Renal cortex interstitium (tissue), 11 donors: ENCODE measurements around the gene FADS2. TPM values are rescaled to one million over a fixed set of nuclear protein-coding genes. Genes with fewer than 3 reads are reported as not detected.
A peak's percentile ranks its signal among the peaks of the same experiment; 100 is the strongest.

Source experiments
- DNase-seq, 11 donors: peaks; one replicate each; pipeline ENCODE4 v3.0.0-alpha.2; 2013; ENCODE audit warnings: low read depth in 9 of 11, low spot score in 4 of 11; ENCODE audit errors: extremely low read depth in 1 of 11
- polyA plus RNA-seq, 3 donors: library from polyadenylated mRNA; unstranded; fragments of 120-200 nt; gene quantifications; one replicate each; pipeline ENCODE4 v1.2.1, GENCODE V29; 2013; ENCODE audit not compliant: insufficient read length in 3 of 3

Gene FADS2
- polyA plus RNA-seq, 3 donors: 95.4 to 118 (median 113) TPM

- no peak for DNase-seq
Observed at GRCh38 chr11:61890529-61891330, 62.6 kb downstream of the FADS2 start.

DNA sequence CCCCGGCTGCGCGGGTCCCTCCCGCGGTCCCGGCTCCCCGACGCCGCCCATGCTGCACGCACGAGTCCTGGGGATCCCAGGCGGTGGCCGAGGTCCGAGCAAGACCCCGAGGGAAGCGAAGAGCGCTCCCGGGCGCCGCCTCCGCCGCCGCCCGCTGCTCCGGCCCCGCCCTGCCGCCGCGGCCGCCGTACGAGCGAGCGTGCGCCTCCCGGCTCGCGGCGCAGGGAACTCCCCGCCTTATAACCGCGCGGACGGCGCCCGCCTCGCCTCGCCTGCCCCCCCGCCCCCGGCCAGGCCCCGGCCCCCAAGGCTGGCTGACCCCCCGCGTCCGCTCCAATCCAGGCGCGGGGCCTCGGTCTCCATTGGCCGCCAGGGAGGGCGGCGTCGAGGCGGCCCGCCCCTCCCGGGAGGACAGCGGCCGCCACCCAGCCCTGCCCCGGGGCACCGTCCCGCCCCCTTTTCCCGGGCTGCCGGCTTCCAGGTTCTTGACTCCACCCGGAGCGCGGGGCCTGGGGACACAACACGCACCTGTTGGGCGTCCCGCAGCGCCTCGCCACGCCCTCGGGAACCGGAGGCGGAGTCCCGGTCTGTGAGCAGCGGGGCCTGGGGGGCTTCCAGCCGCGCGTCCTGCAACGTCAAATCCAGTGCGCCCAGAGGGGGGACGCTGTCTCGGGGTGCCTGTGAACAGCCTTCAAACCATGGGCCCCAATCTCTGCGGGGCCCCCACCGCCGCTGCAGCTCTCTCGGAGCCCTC, 63.4 kb downstream of the FADS2 start, which contains the start of gene FADS3:
Gene FADS3, minus strand, starts transcription at position 215 of the 754 bp plus-strand sequence. Its CDS starts 164 bp downstream, at position 51.
- peak in 7 of 11 donors; percentile 44 to 74 (median 62) for DNase-seq

- no peak for DNase-seq
Observed at GRCh38 chr11:61892085-61892370, 63.9 kb downstream of the FADS2 start.

GRCh38 chr11:61893981-61894380, 65.9 kb downstream of the FADS2 start:
- DNase-seq: no peak

DNA sequence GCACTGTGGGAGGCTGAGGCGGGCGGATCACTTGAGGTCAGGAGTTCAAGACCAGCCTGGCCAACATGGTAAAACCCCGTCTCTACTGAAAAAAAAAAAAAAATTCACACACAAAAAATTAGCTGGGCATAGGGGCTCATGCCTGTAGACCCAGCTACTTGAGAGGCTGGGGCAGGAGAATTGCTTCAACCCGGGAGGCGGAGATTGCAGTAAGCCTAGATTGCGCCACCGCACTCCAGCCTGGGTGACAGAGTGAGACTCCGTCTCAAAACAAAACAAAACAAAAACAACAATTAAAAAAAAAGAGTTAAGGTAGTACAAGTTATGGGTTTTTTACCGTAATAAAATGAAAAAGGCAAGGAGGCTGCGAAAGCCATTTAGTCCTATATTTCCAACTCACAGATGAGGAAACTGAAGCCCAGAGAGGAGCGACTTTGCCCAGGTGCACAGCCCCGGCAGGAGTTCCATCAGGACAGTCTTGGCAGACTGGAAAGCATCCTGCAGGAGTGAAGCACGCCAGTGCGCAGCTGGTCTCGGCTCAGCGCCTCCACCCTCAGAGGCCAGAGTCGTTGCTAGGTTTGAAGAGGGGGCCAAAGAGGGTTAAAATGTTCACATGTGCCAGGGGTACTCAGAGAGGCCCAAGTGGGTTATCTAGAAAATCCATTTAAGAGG, 67.1 kb downstream of the FADS2 start:
- no peak for DNase-seq

DNA sequence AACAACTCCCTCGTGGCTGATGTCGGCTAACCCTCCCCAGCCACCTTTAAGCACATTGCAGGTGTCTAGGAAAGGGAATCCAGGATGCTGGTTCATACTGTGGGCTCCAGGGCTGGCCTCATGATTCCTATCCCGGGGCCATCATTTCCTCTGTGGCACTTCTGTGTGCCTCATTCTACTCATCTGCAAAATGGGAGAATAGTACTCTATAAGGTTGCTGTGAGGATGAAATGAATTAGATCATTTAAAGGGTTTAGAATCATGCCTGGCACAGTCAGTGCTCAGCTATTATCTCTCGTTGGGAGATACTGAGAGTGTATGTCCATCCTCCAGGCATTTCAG, 67.6 kb downstream of the FADS2 start:
- no peak for DNase-seq

GRCh38 chr11:61896665-61897386, 68.7 kb downstream of the FADS2 start:
- DNase-seq: no peak

GRCh38 chr11:61897387-61898246, 69.5 kb downstream of the FADS2 start:
- peak in 5 of 11 donors; percentile 41 to 59 (median 55) for DNase-seq

DNA sequence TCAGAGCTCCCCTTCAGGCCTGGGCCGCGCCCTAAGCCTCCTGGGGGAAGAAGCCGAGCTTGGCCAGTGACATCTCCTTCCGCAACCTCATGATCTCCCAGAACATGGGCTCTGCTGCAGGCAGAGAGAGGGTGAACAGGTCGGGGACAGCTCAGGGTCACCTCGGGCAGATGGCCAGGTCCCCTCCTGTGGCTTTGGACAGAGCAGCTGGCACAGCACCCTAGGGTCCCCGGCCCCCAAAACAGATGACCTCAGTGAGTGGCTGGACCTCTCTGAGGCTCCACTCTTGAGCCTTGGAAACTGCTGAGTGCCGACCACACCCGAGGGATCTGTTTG, 70.1 kb downstream of the FADS2 start:
- DNase-seq: no peak

DNA sequence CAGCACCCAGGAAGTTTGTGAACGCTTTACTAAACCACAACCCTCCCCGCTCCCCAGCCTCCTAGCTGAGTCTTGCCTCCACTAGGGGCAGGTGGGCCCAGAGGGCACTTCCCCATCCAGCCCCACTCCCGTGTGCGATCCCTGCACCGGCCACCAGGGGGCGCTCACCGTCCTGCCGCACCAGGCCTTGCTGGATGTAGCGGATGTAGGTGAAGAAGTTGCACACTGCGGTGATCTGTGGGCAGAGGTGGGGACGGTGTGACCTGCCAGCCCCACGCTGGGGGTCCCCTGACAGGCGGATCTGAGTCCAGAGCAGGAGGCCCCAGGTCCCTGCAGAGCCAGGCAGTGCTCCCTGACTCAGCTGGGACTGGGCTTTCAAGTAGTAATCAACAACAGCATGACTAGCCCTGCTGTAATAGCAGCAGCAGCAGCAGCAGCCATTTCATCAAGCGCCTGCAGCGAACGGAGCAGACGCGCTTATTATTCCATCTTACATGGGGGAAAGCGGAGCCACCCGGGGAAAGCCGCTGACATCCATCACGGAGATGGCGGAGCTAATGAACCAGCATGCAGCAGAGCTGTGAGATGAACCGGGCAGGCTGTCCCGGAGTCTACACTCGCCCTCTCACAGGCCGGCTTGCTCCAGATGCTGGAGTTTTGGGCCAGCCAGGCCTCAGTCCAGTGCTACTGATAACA, 71.2 kb downstream of the FADS2 start:
- peak in 4 of 11 donors; percentile 45 to 69 (median 54) for DNase-seq

- DNase-seq: no peak
Observed at GRCh38 chr11:61900251-61900650, 72.2 kb downstream of the FADS2 start.

GRCh38 chr11:61901397-61901796, 73.3 kb downstream of the FADS2 start:
- no peak for DNase-seq

DNA sequence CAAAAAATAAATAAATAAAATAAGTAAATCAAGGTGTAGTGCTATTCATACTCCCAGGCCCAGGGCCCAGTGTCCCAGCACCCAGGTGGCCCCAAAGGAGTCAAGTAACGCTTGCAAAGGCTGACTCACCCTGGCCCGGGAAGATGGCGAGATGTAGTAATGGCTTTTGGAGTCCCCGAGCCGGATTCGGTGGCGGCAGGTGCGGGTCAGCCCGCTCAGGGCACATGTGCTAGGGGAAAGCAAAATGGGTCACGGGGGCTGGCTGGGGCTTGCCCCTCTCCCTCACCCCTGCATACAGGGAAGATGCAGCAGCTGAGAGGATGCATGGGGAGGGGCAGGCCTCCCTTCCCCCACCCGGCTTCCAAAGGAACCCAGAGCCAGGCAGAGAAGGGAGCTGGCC, 74.2 kb downstream of the FADS2 start:
- no peak for DNase-seq

GRCh38 chr11:61903845-61904244, 75.7 kb downstream of the FADS2 start:
- DNase-seq: no peak

GRCh38 chr11:61904539-61905048, 76.5 kb downstream of the FADS2 start:
- peak in 4 of 11 donors; percentile 35 to 49 (median 43) for DNase-seq

- DNase-seq: no peak
Observed at GRCh38 chr11:61905067-61905696, 77.1 kb downstream of the FADS2 start.

GRCh38 chr11:61905801-61906521, 77.9 kb downstream of the FADS2 start:
- no peak for DNase-seq
